AG10803 (cell line): ENCODE results near the gene LEPROT.

ENCODE experiments used
- DNase-seq: peaks from one replicate; pipeline ENCODE4 v3.0.0; 2010; ENCODE audit warnings: low read depth
- H3K4me3 ChIP-seq: 2 replicates; pipeline ENCODE4 v1.5.1; 2011; ENCODE audit warnings: mild to moderate bottlenecking, low read length, control low read depth
- TF ChIP-seq, protein P1 (sequence below): conservative IDR thresholded peaks from 2 replicates; pipeline ENCODE4 v1.5.1; 2011; ENCODE audit warnings: mild to moderate bottlenecking, low read length, control low read depth, inconsistent platforms

The LEPROT gene

DNA sequence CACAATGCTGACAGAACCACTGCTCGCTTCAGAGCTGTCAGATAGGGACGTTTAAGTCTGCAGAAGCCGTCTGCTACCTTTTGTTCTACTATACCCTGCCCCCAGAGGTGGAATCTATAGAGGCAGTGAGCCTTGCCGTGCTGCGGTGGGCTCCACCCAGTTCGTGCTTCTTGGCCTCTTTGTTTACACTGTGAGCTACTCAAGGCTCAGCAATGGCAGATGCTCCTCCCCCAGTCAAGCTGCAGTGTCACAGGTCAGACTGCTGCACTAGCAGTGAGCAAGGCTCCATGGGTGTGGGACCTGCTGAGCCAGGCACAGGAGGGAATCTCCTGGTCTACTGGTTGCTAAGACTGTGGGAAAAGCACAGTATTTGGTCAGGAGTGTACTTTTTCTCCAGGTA, 47.1 kb downstream of the LEPROT start:
- TF ChIP-seq, protein P1, sequence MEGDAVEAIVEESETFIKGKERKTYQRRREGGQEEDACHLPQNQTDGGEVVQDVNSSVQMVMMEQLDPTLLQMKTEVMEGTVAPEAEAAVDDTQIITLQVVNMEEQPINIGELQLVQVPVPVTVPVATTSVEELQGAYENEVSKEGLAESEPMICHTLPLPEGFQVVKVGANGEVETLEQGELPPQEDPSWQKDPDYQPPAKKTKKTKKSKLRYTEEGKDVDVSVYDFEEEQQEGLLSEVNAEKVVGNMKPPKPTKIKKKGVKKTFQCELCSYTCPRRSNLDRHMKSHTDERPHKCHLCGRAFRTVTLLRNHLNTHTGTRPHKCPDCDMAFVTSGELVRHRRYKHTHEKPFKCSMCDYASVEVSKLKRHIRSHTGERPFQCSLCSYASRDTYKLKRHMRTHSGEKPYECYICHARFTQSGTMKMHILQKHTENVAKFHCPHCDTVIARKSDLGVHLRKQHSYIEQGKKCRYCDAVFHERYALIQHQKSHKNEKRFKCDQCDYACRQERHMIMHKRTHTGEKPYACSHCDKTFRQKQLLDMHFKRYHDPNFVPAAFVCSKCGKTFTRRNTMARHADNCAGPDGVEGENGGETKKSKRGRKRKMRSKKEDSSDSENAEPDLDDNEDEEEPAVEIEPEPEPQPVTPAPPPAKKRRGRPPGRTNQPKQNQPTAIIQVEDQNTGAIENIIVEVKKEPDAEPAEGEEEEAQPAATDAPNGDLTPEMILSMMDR: no peak
- DNase-seq: no peak
- H3K4me3 ChIP-seq: no peak overlapping the region

DNA sequence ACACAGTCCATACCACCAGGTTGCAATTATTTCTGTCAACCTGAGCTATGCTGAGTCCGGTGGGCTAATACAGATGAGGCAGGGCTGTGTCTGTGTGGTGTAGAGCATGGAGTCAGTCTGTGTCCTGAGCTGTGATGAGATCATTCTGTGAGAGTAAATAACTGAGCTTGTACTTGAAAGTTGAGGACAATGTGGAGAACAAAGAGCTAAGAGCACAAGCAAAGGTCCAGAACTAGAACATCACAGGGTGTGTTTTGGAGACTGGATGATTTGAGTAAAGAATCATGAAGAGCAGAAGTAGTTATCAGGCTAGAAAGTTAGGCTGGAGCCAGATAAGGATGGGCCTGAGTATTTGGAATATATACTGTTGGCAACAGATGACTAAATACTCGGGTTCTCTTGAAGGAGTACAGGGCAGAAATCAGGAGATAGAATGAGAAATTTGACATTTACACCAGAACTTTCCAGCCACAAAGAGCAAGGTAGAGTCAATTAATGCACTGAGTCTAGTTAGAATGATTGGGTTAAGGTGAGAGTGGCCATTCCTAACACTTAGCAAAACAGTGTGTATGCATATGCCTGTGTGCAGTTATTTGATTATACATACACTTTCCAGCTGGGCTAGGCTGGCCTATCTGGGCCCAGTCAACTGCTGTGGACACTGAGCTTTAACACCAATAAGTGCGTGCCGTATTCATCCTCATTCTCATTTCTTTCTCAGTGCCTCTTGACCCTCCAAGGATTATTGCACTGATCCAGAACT, 48.8 kb downstream of the LEPROT start:
- TF ChIP-seq, protein P1: no peak
- H3K4me3 ChIP-seq: no peak overlapping the region
- no peak for DNase-seq

DNA sequence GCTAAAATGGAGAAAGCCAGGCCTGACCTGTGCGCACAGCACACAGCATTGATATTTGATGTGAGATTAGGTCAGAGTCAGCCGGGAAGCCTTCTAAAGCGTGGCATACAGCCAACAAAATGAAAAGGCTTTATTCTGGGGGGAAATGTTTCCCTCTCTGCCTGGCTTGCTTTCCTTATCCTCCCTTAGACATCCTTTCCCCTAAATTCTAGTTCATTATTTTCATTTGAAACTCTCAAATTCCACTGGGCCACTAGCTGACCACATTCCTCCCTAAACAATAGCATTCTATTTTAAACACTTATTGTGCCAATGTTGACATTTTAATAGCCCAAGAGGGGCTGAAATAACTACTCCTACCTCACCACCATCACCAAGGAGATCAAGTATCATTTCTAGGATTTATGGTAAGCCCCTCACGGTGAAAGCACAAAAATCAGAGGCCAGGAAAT, 49.4 kb downstream of the LEPROT start:
- no peak overlapping the region for H3K4me3 ChIP-seq
- TF ChIP-seq, protein P1: no peak
- DNase-seq: peak; percentile 47

DNA sequence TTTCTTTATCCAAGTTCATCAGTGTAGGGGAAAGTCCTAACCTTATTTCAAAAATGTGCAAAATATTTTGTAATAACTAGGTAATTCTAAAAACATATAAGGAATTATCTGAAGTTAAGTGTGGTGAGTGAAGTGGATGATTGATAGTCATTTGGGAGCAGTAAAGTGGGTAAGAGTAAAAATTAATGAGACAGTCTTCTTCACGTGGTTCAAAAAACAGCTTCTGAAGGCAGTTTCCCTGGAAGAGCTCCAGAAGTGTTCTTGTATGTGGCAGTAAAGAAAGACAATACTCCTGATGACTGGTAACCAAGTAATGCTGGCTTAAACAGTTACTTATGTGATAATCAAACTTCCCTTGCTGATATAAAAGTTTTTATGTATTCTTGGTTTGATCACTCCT, 50.3 kb downstream of the LEPROT start:
- no peak overlapping the region for H3K4me3 ChIP-seq
- TF ChIP-seq, protein P1: no peak
- DNase-seq: peak; percentile 74

DNA sequence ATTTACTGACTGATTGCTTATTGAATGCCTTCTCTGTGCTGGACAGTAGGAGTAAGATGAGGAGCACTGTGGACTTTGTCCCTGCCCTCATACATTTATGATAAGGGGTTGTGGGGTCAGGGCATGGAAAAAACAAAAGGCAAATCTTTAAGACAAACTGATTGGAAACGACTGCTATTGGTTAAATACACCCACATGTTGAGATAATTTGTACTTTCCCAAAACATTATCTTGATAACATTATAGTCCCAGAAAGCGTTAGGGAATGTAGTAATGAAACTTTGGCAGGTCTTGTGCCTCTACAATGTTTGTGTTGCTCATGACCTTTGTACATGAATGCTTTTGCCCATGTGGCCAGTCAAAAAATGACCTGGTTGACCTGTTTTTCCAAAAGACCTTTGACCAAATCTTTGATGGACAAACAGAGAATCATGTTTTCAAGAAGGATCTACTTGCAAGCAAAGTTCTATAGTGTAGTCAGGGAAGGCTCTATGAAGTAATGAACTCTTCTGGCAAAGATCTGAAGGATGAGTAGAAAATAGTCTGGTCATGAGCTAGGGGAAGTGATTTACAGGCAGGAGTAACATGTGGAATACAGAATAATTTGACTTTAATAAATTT, 50.9 kb downstream of the LEPROT start:
- DNase-seq: no peak
- TF ChIP-seq, protein P1: no peak

DNA sequence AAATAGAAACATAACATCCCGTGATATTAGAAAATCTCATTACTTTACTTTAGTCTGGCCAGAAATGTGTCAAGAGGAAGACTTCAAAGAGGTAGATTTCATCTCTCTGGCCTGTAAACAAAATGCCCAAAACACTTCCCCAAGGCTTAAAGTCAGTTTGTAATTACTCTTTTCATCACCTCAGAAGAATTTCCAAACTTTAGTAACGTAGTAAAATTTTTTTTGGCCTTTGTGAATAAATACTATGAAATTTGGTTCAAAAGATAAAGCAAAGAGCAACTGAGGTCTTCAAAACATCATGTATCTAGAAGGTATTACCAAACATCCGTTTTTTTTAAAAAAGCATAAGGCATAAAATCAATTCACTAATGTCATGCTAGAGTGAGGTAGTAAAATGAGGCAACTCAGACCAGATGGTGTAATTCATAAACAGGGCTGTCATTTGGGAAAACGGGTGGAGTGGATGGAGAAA, 51.4 kb downstream of the LEPROT start:
- no peak overlapping the region for H3K4me3 ChIP-seq
- DNase-seq: peak; percentile 76
- TF ChIP-seq, protein P1: no peak

More for the DNA sequence above, 50.9 kb downstream of the LEPROT start:
- no peak overlapping the region for H3K4me3 ChIP-seq

DNA sequence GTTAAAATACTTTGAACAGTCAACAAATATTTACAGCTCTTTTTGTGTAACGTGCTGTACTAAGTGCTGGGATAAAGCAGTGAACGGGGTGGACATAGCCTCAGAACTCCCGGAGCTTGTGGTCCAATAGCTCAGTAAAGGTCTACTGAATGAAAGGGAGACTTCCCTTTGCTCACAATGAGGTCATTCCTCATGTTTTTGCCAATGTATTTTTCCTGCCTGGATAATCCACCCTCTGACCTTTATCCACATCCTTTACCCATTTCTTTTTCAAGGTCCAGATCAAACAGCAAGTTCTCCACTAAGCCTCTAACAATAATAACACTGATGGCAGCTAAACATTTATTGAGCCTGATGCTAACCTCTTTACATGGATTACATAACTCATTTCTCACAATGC, 55.9 kb downstream of the LEPROT start:
- H3K4me3 ChIP-seq: no peak overlapping the region
- no peak for DNase-seq
- TF ChIP-seq, protein P1: no peak
